GM21367 (cell line): ENCODE data around the gene HIVEP3.

Experiments
- ATAC-seq: cut with Tn5 transposase; IDR thresholded peaks from one replicate; pipeline ENCODE4 v1.9.1; 2021; ENCODE audit not compliant: unreplicated experiment

The HIVEP3 gene

DNA sequence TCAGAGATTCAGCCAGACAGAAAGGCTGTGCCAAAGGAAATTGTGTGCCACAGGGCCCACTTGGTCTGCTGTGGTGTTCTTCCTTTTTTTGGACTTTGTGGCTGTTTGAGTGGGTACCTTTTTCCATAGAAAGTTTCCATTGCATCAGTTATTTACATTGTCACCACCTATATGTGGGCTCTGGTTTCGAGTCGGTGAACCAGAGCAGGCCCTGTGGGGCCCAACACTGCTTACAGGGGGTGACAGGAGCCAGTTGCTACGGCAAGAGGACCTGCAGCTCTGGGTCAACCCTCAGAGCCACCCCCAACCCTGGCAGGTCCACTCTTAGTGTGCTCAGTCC, 277.3 kb downstream of the HIVEP3 start:
- ATAC-seq = no peak

DNA sequence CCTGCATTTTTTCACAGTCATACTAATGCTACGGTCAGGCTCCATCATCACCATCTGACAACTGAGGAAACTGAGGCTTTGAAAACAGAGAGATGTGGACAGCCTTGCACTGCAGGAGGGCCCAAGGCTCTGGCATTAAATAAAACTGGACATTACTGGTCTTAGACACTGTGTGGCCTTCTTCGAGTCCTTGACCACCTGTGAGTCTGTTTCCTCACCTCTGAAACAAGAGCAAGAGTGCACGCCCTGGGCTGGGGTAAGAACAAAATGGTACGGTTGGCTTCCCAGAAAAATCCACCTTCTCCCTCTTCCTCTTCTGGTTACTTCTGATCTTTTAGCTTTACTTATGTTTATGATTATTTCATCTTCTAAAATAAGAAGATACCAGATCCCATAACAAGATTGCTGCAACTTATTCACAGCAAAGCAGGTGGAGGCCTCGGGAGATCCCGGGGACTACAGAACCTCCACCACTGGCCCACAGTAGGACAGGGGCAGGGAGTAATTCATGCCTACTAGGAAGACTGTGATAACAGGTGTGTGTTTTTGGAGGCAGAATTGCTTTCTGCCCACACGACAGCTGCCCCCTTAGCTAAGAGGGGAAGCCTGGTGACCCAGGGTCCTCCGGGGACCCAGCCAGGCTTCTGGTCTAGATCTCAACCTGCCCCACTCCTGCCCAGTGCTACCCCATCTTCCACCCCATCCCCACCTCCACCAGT, 277.8 kb downstream of the HIVEP3 start:
- no peak for ATAC-seq

DNA sequence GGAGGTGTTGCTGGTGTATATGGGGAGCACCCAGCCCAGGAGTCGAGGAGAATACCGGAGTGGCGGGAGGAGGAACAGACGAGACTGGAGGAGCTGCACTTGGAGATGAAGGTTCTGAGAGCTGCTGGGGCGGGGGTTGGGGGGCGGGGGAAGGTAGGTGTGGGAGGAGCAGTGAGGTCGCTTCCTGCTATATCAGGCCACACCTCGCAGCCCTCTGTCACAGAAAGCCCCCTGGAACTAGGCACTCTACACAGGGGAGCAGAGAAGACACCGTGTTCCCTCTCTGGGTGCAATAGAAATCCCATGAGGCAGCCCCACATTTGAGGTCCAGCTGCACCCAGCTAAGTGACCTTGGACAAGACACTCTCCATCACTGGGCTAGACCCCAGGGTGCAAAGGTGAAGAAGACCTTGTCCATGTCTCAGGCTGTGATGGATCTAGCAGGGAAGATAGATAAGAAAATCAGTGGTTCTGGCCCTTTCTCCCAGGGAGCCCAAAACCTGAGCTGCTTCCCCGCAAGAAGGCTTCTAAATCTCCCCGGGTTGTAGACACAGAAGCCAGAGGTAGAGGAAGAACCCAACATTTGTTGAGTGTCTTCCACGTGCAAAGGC, 278.5 kb downstream of the HIVEP3 start:
- no peak for ATAC-seq

DNA sequence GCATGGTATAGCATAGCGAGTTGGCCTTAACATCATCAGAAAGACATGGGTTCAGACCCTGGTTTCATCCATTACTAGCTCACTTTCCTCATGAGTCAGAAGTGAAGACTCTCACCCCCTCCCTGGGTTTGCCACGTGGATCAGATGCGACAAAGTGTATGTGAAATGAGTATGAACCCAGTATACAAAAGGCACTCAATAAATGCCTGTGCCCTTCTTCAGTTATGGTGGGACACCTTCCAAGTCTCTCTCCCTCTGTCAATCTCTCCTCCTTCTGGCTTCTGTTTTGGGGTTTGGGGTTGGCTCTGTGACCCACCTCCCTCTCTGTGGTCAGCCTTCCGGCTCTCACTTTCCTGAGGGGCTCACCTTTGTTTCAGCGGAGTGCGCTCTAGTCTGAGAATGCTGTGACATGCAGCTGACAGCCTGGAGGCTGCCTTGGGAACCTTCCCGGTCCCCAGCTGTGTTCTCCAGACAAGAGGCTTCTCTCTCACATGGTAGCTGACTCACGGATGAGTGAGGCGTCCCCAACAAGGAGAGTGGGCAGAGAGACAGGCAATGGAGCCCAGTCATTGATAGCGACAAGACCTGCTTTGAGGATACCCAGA, 279.3 kb downstream of the HIVEP3 start:
- ATAC-seq = no peak

DNA sequence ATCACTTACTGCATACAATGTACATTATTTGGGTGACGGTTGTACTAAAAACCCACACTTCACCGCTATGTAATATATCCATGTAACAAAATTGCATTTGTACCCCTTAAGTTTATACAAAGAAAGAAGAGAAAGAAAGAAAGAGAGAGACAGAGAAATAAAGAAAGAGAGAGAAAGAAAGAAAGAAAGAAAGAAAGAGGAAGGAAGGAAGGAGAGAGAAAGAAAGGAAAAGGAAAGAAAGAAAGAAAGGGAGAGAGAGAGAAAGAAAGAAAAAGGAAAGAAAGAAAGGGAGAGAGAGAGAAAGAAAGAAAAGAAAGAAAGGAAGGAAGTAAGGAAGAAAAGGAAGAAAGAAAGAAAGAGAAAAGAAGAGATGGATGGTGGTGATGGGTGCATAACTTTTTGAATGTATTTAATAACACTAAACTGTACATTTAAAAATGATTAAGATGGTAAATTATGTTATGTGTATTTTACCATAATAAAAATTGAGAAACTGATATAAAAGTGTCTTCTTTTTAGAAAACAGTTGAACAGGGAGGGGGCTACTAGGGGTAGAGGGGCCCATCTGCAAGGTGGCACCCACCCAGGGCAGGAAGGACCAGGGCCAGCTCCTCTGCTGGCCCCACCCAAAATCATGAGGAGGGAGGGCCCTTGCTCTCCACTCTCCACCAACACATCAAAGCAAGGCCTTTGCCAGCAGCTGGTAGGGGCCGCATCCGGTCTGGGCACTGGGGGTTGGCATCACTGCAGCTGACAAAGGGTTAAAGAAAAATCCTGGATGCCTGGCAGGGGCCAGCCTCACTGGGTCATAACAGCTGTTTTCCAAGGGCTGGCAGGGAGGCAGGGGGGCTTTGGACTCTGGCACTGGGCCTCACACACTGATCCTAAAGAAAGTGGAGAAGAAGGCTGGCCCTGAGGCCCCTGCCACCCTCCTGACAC, 280.4 kb downstream of the HIVEP3 start:
- no peak for ATAC-seq

DNA sequence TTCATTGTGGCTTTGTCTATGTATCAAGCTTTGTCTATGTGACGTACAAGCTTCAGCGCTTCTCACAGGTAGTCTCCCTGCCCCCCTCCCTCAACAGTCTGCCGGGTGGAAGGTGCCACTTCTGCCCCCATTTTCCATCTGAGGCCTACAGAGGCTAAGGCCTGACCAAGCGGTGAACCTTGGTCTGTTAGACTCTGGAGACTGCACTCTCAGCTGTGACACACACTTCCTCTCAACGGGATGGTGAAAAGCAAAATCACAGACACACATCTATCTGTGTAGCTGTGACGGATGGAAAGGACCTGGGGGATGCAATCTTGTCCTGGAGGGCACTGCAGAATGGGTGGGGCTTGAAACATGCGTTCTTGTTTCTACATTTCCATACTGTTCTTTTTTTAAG, 281.4 kb downstream of the HIVEP3 start:
- no peak for ATAC-seq

DNA sequence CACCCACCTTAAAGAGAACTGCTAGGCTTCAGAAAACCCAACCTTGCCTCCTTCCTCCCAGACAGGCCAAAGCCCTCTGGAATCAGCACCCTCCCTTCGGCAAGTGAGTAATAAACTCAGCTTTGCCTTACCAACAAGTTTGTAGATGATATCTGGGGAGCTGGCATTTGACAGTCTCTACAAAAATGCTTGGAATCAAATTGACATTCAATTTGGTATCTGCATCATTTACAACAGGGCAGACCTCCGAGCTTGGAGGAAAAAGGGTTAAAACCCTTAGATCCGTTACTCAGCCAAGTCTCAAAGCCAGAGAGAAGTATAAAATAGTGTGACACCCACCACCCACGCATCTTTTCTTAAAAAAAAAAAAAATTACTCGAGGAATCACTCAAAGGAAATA, 285.0 kb downstream of the HIVEP3 start:
- ATAC-seq = no peak

DNA sequence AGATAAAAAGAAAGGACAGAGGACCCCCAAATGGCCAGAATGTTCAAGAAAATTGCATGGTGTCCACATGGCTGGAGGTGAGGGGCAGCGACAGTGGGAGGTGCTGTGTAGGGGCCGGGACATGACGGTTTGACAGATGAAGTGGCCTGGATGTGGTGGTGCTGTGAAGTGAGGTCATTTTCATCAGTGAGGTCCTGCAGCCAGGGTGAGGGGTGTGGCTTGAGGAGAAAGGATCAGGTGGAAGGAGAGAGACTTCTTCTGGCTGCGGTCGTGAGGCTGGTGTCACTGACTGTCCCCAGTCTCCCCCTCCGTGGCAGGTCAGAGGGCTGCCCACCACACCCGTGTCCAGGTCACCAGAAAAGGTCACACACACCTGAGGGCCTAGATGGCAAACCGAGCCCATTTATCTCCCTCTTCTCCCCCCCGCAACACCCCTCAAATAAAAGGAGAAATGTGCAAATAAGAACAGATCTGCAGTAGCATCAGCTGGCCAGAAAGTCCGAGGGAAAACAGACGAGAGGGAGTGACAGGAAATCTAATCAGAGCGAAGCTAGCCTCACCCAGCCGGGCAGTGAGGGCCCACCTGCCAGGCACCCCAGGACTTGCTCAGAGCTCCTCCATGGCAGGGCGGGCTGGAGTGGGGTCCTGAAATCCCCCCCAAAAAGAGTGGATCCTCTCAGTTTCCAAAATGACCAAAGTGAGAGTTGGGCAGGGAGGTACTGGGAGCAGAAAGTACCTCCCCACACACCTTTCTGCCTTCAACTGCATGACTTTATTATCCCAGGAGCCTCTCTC, 285.7 kb downstream of the HIVEP3 start:
- ATAC-seq = no peak

DNA sequence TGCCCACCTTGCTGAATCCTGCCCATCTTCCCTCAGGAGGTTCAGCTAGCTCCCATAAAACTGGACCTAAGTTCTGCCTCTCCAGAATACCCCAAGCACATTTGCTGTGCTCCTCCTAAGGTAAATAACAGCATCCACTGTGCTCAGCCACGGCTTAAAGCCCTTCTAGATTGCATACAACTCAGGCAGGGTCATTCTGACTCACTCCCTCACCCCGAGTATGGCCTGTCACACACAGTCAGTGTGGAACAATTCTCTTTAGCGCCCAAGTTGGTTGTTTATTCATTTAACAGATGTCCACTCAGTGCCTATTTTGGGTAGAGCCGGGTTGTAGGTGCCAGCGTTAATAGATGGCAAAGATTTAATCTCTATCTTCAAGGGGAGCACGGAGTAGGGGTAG, 286.8 kb downstream of the HIVEP3 start:
- ATAC-seq = no peak

DNA sequence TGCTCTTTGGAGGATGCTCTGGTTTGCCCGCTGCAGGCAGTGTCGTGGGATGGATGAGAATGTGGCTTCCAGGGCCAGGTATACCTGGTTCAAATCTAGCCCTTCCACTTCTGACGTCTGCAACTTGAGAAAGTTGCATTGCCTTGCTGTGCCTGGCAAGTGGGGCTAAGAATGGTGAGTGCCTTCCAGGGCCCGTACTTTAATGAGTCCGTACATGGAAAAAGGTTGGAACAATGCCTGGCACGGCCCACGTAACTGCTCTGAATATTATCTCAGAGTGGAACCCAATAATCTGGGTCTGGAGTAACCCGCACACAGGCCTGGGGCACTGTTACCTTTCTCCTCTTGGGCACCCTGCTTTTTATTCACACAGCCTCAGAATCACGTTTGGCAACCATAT, 287.6 kb downstream of the HIVEP3 start:
- ATAC-seq = no peak

DNA sequence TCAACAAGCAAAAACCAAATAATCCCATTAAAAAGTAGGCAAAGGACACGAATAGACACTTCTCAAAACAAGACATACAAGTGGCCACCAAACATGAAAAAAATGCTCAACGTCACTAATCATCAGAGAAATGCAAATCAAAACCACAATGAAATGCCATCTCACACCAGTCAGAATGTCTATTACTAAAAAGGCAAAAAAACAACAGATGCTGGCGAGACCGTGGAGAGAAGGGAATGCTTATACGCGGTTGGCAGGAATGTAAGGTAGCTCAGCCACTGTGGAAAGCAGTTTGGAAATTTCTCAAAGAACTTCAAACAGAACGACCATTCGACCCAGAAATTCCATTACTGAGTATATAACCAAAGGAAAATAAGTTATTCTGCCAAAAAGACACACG, 289.2 kb downstream of the HIVEP3 start:
- no peak for ATAC-seq

DNA sequence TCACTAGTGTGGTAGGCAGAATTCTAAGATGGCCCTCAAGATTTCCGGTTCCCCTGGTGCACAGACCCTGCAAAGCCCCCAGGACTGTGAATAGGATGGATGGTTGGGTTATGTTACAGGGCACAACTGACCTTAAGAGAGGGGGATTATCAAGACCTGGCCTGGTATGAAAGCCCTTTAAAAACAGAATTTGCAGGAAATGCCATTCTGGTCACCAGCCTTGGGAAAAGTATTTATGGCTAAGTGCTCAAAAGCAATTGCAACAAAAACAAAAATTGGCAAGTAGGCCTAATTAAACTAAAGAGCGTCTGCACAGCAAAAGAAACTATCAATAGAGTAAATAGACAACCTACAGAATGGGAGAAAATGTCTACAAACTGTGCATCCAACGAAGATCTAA, 289.6 kb downstream of the HIVEP3 start:
- no peak for ATAC-seq

DNA sequence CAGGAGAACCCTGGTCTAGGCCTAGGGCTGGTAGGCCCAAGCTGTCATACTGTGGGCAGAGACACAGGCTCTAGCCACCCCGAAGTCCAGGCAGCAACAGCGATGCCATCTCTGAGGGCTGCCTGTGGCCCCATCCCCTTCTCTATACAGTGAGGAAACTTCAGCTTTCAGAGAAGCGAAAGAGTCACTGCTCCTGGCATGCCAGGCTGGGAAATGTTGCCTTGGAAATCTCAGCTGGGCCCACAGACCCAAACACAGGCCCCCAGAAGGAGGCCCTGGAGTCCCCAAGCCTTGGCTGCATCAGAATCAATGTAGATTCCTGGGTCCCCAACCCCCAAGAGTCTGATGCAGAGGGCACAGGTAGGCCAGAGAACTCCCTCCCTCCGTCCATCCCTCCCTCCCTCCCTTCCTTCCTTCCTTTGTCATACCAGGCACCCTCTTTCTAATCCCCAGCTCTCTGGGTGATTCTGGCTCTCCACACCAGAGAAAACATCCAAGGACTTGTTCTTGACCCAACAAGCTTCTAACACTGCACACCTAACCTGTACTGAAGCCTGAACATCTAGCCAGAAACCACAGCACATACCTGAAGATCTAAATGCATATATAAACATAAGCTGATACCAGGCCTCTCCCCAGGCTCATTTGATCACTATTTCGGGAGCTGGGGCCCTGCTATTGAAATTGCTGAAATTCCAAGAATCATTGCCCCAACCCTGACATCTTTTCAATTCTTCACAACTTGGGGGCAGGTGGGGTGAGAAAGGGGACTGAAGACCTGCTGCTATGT, 291.0 kb downstream of the HIVEP3 start:
- no peak for ATAC-seq

DNA sequence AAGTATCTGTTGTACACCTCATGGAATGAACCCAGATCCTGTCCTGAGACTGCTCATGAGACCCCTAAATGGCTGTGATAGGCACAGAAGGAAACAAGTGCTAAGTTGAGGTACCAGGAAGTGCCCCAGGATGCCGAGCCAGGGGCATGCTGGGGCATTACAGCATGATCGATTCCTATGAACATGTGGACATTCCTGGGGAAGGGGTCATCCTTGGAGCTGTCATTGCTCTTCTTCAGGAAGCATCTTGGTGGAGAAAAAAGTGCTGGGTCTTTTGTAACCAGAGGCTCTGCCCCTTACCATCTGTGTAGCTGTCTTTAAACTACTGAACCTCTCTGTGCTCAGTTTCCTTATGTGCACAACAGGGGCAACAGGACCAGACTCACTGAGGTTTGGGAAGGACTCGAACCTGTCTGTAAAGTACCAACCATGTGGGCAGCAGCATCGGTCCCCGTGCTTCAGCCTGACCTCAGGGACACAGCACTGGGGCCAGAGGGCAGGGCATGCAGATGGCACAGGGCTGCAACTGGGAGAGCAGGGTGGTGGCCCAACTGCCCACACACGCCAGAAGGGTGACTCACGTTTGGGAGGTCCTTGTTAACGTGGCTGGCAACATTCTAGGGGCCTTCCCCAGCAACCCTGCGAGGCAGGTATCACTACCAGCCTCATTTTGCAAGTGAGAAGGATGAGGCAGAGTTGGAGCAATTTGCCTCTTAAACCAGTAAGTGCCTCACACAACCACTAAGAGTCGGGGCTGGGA, 291.9 kb downstream of the HIVEP3 start:
- ATAC-seq = no peak

DNA sequence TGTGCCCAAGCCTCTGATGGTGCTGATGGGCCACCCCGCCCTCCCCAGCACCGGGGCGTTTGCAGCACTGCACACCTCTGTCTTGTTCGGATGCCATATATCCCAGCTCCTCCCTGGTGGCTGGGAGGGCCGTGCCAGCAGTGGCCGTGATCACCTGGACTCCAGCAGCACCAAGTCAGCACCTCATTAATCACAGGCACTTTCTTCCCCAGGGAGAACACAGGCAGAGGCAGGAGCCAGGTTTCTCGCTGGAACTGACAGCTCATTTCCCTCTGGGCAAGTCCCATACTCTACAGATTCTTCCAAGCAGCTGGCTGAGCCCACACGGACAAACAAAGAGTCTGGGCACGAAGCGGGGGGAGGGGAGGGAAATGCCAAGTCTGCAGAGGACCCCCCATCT, 292.6 kb downstream of the HIVEP3 start:
- ATAC-seq = no peak

DNA sequence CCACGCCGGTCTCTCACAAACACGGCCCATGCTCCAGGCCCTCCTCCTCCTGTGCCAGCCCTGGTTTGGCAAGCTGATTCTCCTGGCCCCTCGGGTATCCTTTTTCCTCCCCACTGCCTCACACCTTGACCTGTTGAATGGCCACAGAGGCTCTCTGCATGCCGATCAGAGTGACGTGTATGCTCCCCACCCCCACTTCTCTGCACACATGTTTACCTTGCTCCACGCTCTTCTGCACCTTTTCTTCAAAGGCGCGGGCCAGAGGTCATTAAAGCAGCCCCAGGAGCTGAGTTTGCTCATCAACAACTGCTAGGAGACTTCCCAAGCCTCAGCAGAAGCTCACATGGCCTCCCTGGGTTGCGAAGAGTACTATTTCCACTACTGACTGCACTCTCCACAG, 295.0 kb downstream of the HIVEP3 start:
- ATAC-seq = peak; percentile 7

DNA sequence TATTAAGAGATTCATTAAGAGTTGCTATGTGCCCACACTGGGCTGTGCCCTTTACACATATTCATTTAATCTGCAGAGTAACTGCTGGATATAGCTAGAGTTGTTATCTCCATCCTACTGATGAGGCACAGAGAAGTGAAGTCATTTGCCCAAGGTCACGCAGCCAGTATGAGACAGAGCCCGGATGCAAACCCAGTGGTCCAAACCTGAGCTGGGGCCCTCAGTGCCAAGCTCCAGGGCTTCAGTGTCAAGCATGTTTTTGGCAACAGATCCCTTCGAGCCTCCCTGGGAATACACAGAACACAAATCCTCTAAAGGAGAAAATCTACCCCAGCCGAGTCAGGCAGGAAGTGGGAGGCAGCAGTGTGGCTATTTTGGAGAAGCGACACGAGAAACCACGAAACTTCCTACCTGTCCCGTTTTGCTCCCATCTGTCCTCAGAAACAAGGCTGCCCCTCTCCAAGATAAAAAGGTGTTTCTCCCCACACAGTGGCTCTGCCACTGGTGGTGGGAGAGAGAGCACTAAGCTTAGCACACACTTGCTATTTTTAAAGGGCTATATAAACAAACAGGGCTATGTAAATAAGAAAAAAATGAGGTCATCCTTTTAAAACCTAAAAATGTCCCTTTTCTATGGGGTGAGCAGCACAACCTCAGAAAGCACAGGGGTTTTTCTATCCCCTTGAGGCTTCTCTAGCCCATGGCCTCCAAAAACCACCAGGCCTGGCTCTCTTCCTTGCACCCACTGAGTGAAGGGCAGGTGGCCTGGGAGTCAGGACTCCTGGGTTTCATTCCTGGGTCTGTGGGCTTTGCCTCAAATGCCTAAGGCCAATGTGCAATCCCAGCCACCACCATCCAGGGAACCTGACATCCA, 295.6 kb downstream of the HIVEP3 start:
- ATAC-seq = peak; percentile 69

DNA sequence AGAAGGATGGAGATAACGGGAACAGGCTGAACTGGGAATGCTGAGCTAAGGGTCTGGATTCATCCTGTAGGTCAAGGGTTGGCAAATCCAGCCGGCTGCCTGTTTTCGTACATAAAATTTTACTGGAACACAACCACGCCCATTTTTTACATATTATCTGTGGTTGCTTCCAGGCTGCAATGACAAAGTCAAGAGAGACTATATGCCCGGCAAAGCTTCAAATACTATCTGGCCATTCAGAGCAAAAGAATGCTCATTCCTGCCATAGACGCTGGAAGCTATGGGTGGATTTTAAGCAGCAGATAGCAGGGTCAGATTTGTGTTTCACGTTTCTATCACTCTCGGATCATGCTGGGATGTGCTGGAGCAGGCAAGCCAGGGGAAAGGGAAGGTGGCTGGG, 296.3 kb downstream of the HIVEP3 start:
- ATAC-seq = no peak
